Fibroblast of peridontal ligament (primary cell): ENCODE measurements around the gene OLAH.
A peak's percentile ranks its signal among the peaks of the same experiment; 100 is the strongest.
"Not testable (repeated sequence)": the region's sequence is repeated elsewhere in the genome, so short reads cannot be mapped to it uniquely, and the experiment has no call there.

Experiments used
- DNase-seq: peaks from one replicate; pipeline ENCODE4 v3.0.0-alpha.2; 2010; ENCODE audit errors: extremely low read depth

The OLAH gene

DNA sequence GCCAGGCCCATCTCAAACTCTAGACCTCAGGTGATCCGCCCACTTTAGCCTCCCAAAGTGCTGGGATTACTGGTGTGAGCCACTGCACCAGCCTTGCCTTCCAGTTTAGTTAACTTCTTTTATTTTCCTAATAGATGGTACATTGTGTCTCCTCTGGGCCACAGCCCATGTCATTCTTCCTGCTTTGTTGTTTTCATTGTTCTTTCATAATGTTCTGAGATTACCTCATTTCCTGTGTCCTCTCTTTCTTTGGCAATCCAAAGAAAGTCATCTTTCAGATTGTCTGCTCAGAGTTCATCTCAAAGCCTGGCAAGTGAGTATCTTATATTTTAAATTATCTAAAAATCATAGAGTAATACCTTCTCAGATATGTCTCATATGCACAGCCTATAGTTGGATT is at the start of gene OLAH:
Gene OLAH, plus strand, starts transcription at position 270 of the 400 bp plus-strand sequence. CDS start 3,346 bp downstream, outside the sequence.
- no peak for DNase-seq

- DNase-seq: no peak
These were observed 47.7 kb upstream of the OLAH start for GRCh38 chr10:14995964-14996565.

DNA sequence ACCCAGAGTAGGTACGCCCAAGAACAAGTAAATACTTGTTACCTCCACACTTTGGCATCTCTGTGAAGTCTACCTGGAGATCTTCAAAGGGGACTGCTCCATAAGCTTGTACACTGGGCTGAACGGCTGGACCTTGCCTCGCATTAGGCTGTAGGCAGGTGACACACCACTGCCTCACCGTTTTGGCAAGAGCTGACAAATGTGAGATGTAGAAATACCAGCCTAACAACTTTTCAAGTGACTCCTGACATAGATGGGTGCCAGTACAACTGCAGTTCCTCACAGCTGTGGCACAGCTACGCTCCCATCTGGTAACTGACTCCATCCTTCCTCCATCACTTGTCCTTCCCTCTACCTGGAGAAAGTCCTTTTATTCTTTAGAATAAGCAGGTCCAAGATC is 30.2 kb upstream of the OLAH start:
- not testable (repeated sequence) for DNase-seq

DNA sequence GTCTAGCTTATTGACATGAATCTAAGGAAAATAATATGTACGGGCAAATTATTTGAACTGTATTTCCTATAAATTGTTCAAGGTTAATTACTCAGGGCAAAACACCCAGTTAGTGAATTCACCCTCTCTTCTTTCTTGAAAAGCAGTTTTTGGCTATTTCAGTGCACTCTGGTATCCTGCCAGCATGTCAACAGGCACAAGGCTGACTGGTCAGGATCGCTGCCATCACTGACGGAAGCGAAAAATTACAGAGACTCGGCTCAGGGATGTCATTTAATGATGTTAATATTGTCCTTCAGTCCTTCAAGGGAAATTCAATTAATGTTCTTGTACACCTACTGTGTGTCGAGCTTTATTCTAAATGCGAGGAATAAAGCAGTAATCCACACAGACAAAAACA is 28.3 kb upstream of the OLAH start:
- no peak for DNase-seq

DNA sequence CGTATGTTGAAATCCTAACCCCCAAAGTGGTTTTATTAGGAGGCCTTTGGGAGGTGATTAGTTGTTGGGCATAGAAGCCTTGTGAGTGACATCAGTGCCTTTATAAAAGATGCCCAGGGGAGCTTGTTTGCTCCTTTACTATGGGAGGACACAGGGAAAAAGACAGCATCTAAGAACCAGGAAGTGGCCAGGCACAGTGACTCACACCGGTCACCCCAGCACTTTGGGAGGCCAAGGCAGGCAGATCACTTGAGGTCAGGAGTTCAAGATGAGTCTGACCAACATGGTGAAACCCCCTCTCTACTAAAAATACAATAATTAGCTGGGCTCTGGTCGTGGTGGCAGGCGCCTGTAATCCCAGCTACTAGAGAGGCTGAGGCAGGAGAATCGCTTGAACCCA is 22.8 kb upstream of the OLAH start:
- DNase-seq: not testable (repeated sequence)

GRCh38 chr10:15023079-15023478 is 20.7 kb upstream of the OLAH start:
- DNase-seq: not testable (repeated sequence)

DNA sequence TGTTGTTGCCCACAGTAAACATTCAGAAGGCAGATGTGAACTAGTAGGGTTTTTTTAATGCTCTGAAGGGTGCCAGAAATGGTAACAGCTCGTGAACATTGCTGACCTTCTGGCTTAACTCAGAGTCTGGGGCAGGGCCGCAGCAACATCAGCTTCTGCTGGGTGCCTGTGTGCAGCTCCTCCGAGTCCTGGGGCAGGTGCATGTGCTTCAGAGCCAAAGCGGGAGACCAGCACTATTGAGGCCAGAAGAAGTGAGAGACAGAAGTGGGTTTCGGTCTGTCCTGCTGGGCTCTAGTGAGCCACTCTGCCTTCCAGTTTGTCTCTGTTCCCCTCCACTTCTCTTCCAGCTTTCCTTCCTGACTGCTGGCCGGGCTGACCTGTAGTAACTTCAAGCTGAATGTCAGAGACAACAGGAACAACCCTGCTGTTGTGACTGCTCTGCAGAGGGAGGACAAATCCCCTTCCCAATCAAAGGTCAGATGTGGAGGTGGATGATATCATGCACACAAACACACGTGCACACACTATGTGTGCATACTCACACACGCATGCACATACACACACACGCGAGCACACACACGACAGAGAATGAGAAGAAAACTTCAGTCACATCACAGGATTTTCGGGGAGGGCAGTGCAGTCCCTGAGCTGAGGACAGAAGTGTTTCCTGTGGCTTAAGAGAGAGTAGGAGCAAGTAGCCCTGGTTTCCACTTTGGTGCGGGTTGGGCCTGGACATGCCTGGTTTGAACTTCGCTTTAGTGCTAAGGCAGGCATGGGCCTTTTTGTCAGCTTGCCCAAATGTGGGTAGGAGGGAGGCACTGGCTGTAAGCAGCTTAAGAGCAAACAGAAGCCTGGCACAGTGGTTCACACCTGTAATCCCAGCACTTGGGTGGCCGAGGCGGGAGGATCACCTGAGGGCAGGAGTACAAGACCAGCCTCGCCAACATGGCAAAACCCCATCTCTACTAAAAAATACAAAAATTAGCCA is 19.4 kb upstream of the OLAH start:
- not testable (repeated sequence) for DNase-seq

DNA sequence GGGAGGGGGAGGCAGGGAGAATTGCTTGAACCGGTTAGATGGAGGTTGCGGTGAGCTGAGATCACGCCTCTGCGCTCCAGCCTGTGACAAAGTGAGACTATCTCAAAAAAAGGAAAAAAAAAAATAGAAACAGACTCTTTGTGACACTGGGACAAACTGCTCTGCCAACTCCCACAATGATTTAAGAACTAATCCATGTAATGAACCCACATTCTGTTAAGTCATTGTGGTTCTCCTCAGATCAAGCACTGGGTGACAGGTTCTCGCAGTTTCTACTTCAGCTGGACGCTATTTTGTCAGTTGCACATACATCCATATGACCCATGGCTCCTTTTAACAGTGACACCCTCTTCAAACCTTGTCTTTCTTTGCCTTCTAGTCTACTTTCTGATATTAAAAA is 18.7 kb upstream of the OLAH start:
- DNase-seq: not testable (repeated sequence)

- no peak for DNase-seq
These were observed 16.0 kb upstream of the OLAH start for GRCh38 chr10:15027741-15028140.

- peak; percentile 54 for DNase-seq
These were observed 8.1 kb upstream of the OLAH start for GRCh38 chr10:15035385-15036301.

- DNase-seq: no peak
These were observed 6.1 kb upstream of the OLAH start for GRCh38 chr10:15037691-15038090.

GRCh38 chr10:15038416-15038815 is 5.3 kb upstream of the OLAH start:
- DNase-seq: no peak

DNA sequence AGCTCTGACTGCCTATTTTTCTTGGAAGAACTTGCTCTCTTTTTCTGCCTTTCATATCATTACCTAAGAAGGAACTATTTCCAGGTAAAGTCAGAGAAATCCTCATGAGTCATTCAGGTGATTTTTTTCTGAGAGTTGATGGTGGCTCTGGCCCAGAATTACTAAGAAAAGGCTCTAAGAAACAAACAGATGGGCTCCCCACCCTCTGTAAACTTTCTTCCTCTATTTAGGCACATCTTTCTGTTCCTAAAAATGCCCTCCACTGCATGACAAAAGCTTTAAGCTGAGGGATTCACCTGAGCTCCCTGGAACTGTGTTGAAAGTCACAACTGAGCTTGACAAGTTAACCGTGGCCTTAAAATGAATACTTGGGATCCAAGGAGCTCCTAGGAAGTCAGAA is 1.6 kb downstream of the OLAH start:
- DNase-seq: no peak

GRCh38 chr10:15046626-15047025 is 2.9 kb downstream of the OLAH start:
- peak; percentile 67 for DNase-seq

- no peak for DNase-seq
These were observed 5.8 kb downstream of the OLAH start for GRCh38 chr10:15049533-15049932.

DNA sequence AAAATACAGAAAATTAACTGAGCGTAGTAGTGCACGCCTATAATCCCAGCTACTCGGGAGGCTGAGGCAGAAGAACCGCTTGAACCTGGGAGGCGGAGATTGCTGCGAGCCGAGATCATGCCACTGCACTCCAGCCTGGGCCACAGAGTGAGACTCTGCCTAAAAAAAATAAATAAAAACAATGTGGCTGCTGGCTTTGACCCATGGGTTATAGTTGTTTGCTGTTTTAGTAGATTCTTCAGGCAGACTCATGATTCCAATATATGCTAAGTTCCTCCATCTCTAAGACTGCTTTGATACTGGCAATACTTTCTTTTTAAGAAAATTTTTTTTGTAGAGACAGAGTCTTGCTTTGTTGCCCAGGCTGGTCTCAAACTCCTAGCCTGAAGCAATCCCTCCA is 8.4 kb downstream of the OLAH start:
- peak; percentile 30 for DNase-seq

GRCh38 chr10:15053061-15053460 is 9.3 kb downstream of the OLAH start:
- no peak for DNase-seq

DNA sequence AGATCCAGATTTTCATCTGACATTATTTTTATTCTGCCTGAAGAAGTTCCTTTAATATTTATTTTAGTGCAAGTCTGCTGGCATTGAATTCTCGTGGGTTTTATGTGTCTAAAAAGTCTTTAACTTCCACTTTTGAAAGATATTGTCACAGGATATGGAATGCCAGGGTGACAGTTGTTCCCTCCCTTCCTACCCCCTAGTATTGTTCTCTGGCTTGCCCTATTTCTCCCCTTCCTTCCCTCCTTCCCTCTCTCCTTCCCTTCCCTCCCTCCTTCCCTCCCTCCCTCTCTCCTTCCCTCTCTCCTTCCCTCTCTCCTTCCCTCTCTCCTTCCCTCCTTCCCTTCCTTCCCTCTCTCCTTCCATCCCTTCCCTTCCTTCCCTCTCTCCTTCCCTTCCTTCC is 14.9 kb downstream of the OLAH start:
- DNase-seq: no peak

DNA sequence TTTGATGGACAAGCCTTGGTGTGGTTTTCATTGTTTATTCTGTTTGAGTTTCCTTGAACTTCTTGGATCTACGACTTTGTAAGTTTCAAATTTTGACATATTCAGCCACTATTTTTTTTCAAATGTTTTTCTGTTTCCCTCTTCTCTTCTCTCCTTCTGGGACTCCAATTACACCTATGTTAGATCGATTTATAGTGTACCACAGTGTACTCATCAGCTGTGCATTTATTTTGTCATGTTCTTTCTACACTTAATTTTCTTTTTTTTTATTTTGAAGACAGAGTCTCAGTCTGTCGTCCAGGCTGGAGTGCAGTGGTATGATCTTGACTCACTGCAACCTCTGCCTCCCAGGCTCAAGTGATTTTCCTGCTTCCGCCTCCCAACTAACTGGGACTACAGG is 16.2 kb downstream of the OLAH start:
- DNase-seq: no peak

GRCh38 chr10:15060638-15061037 is 16.9 kb downstream of the OLAH start:
- DNase-seq: no peak

- no peak for DNase-seq
These were observed 23.4 kb downstream of the OLAH start for GRCh38 chr10:15067154-15067553.

GRCh38 chr10:15068802-15069201 is 25.1 kb downstream of the OLAH start:
- DNase-seq: peak; percentile 72
